Keratinocyte (primary cell): ENCODE measurements around the gene GYG2. TPM values are rescaled to one million over a fixed set of nuclear protein-coding genes. Genes with fewer than 3 reads are reported as not detected.

Experiments used
- DNase-seq: peaks from one replicate; pipeline ENCODE4 v3.0.0-alpha.2; 2011; ENCODE audit warnings: low read depth, missing footprints, low spot score
- FAIRE-seq: peaks from 2 replicates; lab custom pipeline; 2011; peaks lifted over from hg19 to GRCh38; lab: Jason Lieb, UNC
- H2AFZ ChIP-seq: 2 replicates; pipeline ENCODE4 v1.6.0; 2012; ENCODE audit warnings: low read length, control low read depth, inconsistent platforms; ENCODE audit not compliant: control insufficient read depth
- H3K27ac ChIP-seq: 2 replicates; pipeline ENCODE4 v1.5.1; 2011; ENCODE audit warnings: low read length; ENCODE audit not compliant: control insufficient read depth, insufficient read depth
- H3K27me3 ChIP-seq: 3 replicates; pipeline ENCODE4 v1.6.0; 2011; ENCODE audit warnings: low read length; ENCODE audit not compliant: control insufficient read depth, insufficient read depth; ENCODE audit errors: extremely low read depth
- H3K36me3 ChIP-seq, 2 experiments: 2 replicates in 1 of 2; 3 replicates in 1 of 2; pipeline ENCODE4 v1.5.1; 2011; ENCODE audit warnings: low read length in 2 of 2, mild to moderate bottlenecking in 1 of 2; ENCODE audit not compliant: control insufficient read depth in 2 of 2, insufficient read depth in 2 of 2; ENCODE audit errors: extremely low read depth in 1 of 2
- H3K4me1 ChIP-seq: 3 replicates; pipeline ENCODE4 v1.5.1; 2011; ENCODE audit warnings: low read length; ENCODE audit not compliant: control insufficient read depth, insufficient read depth; ENCODE audit errors: extremely low read depth
- H3K4me2 ChIP-seq: 3 replicates; pipeline ENCODE4 v1.6.0; 2011; ENCODE audit warnings: low read depth, low read length; ENCODE audit not compliant: control insufficient read depth, insufficient read depth; ENCODE audit errors: extremely low read depth
- H3K4me3 ChIP-seq, 3 experiments: fragments of 200-600 bp in 1 of 3; sonication (generic) in 1 of 3; 2 replicates in 2 of 3; 3 replicates in 1 of 3; pipeline ENCODE4 v1.5.1; 2011 to 2016; ENCODE audit warnings: low read length in 3 of 3, mild to moderate bottlenecking in 3 of 3, control low read depth in 2 of 3, inconsistent platforms in 1 of 3, low read depth in 1 of 3, mixed read lengths in 1 of 3, mixed run types in 1 of 3, moderate library complexity in 1 of 3; ENCODE audit not compliant: control insufficient read depth in 2 of 3, insufficient read depth in 2 of 3; ENCODE audit errors: extremely low read depth in 1 of 3
- H3K79me2 ChIP-seq: 2 replicates; pipeline ENCODE4 v1.6.0; 2012; ENCODE audit warnings: low read length; ENCODE audit not compliant: control insufficient read depth, insufficient read depth
- H3K9ac ChIP-seq: 3 replicates; pipeline ENCODE4 v1.6.0; 2011; ENCODE audit warnings: low read length; ENCODE audit not compliant: control insufficient read depth, insufficient read depth; ENCODE audit errors: extremely low read depth
- H3K9me1 ChIP-seq: 3 replicates; pipeline ENCODE4 v1.6.0; 2011; ENCODE audit warnings: low read length; ENCODE audit not compliant: control insufficient read depth, insufficient read depth; ENCODE audit errors: extremely low read depth
- H3K9me3 ChIP-seq: 2 replicates; pipeline ENCODE4 v1.5.1; 2012; ENCODE audit warnings: low read depth, low read length; ENCODE audit not compliant: control insufficient read depth
- H4K20me1 ChIP-seq: 3 replicates; pipeline ENCODE4 v1.6.0; 2011; ENCODE audit warnings: low read length; ENCODE audit not compliant: control insufficient read depth, insufficient read depth; ENCODE audit errors: extremely low read depth
- CTCF ChIP-seq, 3 experiments: IDR thresholded peaks in 1 of 3; conservative IDR thresholded peaks in 1 of 3; optimal IDR thresholded peaks in 1 of 3; 2 replicates in 2 of 3; 3 replicates in 1 of 3; pipeline versions ENCODE3 to v1.5.1; 2011; ENCODE audit warnings: low read length in 3 of 3, mild to moderate bottlenecking in 3 of 3, moderate library complexity in 2 of 3, control low read depth in 1 of 3, inconsistent platforms in 1 of 3; ENCODE audit not compliant: insufficient read depth in 2 of 3; ENCODE audit errors: extremely low read depth in 1 of 3
- EZH2 ChIP-seq: IDR thresholded peaks from one replicate; pipeline ENCODE4 v1.6.1; 2012; ENCODE audit warnings: inconsistent platforms, mild to moderate bottlenecking, low read length, moderate library complexity
- dilution Hi-C: fragments of 300-500 bp; cut with MboI; formaldehyde crosslinking; loops from one replicate; pipeline ENCODE4 v1.7.0; 2020; ENCODE audit warnings: low sequenced_read_pairs; ENCODE audit not compliant: extremely low pct_ligation_motif_present
- polyA plus RNA-seq, 5 experiments: library from polyadenylated mRNA; depleted of rRNA in 3 of 5; stranded (reverse) in 3 of 5; stranded (forward) in 1 of 5; unstranded in 1 of 5; fragments of >200 nt; gene quantifications; 1 replicate in 1 of 5; 2 replicates in 3 of 5; 3 replicates in 1 of 5; pipeline versions ENCODE4 v1.2.1 to v1.2.3, GENCODE V29; 2011 to 2012; ENCODE audit warnings: missing spikeins in 2 of 5, low read depth in 1 of 5, low replicate concordance in 1 of 5

The GYG2 gene
- polyA plus RNA-seq, 1 donor (not counting 4 experiments of a cell fraction or from before 2014, with no cell fraction given), result not detected

GRCh38 chrX:2848871-2849301, 20.2 kb downstream of the GYG2 start:
- no peaks in the 10 kb centered on the region for H3K9me3 ChIP-seq
- no peak overlapping the region for H2AFZ ChIP-seq
- H3K27me3 ChIP-seq, result no peaks in the 10 kb centered on the region
- no peak overlapping the region for H3K4me2 ChIP-seq
- FAIRE-seq (no peak), DNase-seq (no peak)
- no peak overlapping the region for H3K9ac ChIP-seq
- no peaks in the 10 kb centered on the region for H3K36me3 ChIP-seq
- dilution Hi-C loops, result no loop called here
- H3K4me1 ChIP-seq, result no peaks in the 10 kb centered on the region
- TF ChIP-seq EZH2 (no peak), CTCF (optimal IDR thresholded peaks at IDR 0.05 in 1 of 3, IDR thresholded peaks at IDR 0.05 in 1 of 3, conservative IDR thresholded peaks at IDR 0.05 in 1 of 3; ENCODE audit: extremely low read depth in 1 of 3, insufficient read depth in 2 of 3, low read length in 3 of 3) (no peak)
- no peaks in the 10 kb centered on the region for H4K20me1 ChIP-seq
- H3K9me1 ChIP-seq, result no peaks in the 10 kb centered on the region
- no peak overlapping the region for H3K4me3 ChIP-seq
- no peak overlapping the region for H3K27ac ChIP-seq
- no peaks in the 10 kb centered on the region for H3K79me2 ChIP-seq

GRCh38 chrX:2854918-2855317, 26.2 kb downstream of the GYG2 start:
- H3K27me3 ChIP-seq, result no peaks in the 10 kb centered on the region
- no peaks in the 10 kb centered on the region for H3K9me3 ChIP-seq
- H2AFZ ChIP-seq, result no peak overlapping the region
- H3K27ac ChIP-seq, result no peak overlapping the region
- H3K36me3 ChIP-seq, result no peaks in the 10 kb centered on the region
- no peaks in the 10 kb centered on the region for H4K20me1 ChIP-seq
- no peaks in the 10 kb centered on the region for H3K79me2 ChIP-seq
- H3K4me3 ChIP-seq, result no peak overlapping the region
- TF ChIP-seq EZH2 (no peak), CTCF (optimal IDR thresholded peaks at IDR 0.05 in 1 of 3, IDR thresholded peaks at IDR 0.05 in 1 of 3, conservative IDR thresholded peaks at IDR 0.05 in 1 of 3; ENCODE audit: extremely low read depth in 1 of 3, insufficient read depth in 2 of 3, low read length in 3 of 3) (no peak)
- H3K4me2 ChIP-seq, result no peak overlapping the region
- no peak for DNase-seq
- no peak for FAIRE-seq
- no peaks in the 10 kb centered on the region for H3K9me1 ChIP-seq
- H3K9ac ChIP-seq, result no peak overlapping the region
- dilution Hi-C loops, result loop anchor here (25.0 kb wide), 1 partner anchor 182 kb away; the partner anchor contains the start of gene ARSF
- H3K4me1 ChIP-seq, result no peaks in the 10 kb centered on the region
